GM18502 (cell line): ENCODE measurements around the gene ZFP36L2.

Source experiments
- ATAC-seq: cut with Tn5 transposase; IDR thresholded peaks from one replicate; pipeline ENCODE4 v1.9.1; 2021; ENCODE audit warnings: mild to moderate bottlenecking; ENCODE audit not compliant: unreplicated experiment, poor library complexity

ZFP36L2 gene, protein sequence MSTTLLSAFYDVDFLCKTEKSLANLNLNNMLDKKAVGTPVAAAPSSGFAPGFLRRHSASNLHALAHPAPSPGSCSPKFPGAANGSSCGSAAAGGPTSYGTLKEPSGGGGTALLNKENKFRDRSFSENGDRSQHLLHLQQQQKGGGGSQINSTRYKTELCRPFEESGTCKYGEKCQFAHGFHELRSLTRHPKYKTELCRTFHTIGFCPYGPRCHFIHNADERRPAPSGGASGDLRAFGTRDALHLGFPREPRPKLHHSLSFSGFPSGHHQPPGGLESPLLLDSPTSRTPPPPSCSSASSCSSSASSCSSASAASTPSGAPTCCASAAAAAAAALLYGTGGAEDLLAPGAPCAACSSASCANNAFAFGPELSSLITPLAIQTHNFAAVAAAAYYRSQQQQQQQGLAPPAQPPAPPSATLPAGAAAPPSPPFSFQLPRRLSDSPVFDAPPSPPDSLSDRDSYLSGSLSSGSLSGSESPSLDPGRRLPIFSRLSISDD

DNA sequence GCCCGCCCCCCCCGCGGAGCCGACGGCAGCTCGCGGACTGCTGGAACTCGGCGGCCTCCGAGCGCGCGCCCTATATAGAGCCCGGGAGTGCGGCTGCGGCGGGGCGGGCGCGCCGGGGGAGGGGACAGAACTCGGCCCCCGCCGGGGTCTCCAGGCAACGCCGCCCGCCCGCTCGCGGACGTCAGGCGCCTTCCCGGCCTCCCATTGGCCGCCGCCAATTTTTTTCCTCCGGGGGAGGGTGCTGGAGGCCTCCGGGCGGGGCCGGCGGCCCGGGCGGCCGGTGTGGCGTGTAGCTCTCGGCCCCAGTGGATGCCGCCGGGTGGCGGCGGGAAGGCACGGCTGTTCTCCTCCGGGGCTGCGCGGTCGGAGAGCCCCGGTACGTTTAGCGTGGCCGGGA is at the start of gene ZFP36L2:
Gene ZFP36L2, minus strand, starts transcription at position 49 of the 397 bp plus-strand sequence. CDS start 291 bp downstream, outside the sequence.
- ATAC-seq: peak; percentile 60

DNA sequence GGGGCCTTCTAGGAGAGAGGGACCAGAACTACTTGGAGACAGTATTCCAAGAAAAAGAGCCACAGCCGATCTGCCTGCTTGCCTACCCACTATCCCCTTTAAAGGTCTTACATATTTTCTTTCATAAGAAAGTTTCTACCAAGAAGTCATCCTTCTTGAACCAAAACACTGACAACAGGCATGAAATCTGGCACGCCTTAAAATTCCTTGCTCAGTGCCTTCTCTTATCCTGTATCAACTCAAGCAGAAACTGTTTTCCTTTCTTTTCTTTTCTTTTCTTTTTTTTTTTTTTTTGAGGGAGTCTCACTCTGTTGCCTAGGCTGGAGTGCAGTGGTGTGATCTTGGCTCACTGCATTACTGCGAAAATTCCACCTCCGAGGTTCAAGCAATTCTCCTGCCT is 48.3 kb upstream of the ZFP36L2 start:
- ATAC-seq: no peak

DNA sequence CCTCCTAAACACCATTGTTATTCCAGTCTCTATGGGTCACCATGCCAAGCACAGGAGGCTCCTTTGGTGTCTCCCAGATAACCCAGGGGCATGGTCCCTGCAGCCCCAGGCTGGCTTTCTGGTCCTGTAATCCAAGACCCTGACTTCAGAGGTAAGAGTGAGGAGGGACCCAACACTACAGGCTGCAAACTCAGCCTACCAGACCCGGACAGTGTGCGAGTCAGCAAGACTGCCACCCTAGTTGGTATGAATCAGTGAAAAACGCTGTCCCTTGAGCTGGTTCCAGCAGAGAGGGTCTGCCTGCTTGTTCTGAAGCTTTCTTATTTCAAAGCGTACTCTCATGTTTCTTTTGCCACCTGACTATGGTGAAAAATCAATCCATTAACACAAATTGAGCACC is 47.6 kb upstream of the ZFP36L2 start:
- ATAC-seq: no peak

DNA sequence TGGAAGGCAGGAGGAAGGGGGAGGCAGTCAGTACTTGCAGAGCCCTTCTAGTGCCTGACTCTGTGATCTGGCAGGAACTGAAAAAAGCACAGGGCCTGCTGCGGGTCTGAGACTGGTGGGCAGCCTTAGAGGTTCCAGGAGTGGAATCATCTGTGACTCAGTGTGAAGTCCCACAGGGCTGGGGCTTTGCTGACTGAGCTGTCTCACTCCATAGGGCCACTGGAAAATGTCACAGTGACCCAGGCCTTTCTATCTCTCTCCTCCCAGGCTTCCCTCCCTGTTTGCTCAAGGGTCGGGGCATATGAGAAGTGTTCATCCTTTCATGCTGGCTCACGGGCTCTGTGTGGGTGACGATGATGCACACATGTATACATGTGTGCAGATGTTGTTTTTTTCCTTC is 47.1 kb upstream of the ZFP36L2 start:
- ATAC-seq: peak; percentile 54

DNA sequence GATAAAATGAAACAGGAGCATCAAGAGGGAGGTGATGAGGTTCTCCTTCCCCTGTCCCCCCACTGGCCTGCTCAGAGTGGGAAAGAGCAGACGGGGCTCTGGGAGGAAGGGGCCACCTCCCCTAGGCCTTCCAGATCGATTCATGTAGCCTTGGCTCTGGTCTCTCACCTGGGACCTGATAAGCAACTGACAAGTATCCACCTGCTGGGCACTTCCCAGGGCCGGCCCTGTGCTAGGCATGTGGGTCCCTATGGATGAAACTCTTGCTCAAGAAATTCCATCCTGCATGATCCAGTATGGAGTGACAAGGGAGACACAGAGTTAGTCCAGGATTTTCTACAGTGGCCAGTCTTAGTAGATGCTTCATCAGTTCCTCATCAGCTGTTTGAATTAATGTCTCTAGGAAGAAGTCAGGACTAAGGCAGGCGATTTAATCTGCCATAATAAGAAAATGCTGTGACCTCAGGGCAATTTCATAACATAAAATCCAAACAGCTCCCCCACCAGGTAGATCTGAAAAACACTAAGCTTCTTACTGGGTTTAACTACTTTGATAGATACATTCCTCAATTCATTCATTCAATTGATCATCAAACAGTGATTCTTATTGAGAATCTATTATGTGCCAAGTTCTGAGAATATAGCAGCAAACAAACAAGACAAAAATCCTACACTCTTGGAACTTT is 44.7 kb upstream of the ZFP36L2 start:
- ATAC-seq: no peak

DNA sequence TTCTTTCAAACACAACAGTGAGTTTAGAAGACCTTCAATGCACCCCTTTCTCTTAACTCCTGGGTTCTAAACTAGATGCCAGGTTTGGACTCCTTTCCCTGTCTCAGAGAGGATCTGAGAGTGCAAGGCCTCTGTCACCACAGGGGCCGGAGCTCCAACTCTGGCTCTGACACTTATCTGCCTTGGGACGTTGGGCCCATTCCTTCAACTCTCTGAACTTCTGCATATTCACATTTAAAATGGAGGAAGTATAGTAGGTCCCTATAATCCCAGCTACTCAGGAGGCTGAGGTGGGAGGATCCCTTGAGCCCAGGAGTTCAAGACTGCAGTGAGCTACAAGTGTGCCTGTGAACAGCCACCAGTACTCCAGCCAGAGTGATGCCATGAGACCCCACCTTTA is 44.1 kb upstream of the ZFP36L2 start:
- no peak for ATAC-seq

DNA sequence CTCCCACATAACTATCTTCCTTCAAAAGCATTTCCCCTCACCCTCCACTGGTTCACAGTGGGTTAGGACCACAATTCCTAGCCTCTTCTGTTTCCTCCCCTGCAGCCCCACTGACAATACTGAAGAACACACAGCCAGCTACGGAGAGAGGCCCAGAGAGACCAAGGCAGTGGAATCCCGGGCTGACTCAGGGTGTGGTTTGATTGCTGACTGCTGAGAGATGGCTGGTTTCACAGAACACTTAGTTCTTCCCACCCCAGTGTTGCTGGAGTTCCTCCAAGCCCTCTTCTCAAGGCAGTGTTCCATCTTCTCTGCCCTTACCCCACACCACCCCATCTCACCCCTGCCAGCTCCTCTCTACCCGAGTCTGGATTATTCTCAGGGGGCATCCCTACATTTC is 43.3 kb upstream of the ZFP36L2 start:
- ATAC-seq: no peak

DNA sequence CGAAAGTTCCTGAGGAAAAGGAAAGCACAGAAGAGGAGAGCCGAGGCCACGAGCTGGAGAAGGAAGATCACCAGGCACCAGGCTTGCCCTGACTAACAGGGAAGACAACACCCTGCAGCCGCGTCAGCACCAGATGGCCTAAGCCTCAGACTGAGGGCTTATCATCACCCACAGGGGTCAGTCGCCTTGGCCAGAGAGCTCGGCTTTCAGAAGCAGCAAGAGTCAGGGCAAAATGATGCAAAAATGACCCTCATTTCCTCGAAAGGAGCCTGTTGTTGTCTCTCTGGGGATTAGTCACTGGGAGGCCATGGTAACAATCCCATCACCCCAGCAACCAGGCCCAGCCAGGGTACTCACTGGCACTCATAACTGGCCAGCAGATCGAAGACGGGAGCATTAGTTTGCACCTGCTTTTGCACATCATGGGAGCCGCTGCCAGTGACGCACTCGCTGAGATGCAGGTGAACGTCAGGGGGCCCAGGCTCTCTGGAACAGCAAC is 42.7 kb upstream of the ZFP36L2 start:
- ATAC-seq: no peak

DNA sequence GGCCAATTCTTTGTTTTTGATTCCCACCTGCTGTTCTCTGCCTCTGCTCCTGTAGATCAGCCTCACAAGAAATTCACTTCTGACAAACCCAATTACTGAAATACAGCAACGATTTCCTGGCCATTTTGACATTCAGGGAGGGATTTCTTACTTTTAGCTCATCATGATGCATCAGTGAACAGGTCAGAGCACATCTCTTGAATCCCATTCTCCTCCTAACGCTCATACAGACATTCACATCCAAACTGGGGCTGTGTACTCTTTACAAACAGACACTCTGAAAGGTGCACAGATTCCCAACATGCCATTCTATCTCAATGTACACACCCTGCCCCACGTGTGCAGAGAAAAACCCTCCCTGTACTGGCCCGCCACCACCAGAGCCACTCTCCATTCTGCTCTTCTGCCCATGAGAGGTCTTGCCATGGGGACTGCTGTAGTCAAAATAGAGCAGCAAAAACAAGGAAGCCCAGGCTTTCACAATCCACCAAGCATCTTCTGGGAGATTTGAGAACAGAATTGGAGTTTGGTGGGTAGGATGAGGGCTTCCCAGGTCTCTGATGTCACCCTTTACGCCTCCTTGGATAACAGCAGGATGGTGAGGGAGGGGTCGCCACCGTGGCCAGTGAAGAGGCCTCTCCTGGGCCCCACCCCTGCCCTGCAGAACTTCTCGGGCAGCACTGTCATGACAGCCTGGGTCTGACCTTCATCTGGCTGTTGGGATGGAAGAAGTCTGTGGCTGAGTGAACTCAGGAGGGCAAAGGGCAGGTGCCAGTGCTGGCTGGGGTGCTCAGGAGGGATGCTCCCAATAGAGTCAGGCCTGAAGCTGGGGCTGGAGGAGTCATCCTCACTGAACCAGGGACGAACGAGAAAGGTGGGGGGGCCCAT is 41.9 kb upstream of the ZFP36L2 start:
- ATAC-seq: no peak

DNA sequence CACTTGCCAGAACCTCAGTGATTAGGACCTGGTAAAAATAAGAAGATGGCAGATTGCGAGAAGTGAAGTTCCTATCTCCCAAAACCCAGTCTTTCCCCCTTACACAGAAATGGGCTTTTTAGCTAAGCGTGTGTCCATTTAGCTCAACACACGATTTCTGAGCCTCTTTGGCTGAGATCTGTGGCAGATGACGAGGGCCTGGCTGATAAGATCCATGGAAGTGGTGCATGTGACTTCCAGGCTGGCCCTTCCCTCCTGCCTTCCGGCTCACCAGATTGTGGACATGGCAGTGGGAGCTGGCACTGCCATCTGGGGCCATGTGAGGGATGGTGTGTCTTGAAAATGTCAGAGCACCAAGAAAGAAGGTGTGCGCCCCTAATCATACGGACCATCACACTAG is 41.0 kb upstream of the ZFP36L2 start:
- ATAC-seq: no peak

DNA sequence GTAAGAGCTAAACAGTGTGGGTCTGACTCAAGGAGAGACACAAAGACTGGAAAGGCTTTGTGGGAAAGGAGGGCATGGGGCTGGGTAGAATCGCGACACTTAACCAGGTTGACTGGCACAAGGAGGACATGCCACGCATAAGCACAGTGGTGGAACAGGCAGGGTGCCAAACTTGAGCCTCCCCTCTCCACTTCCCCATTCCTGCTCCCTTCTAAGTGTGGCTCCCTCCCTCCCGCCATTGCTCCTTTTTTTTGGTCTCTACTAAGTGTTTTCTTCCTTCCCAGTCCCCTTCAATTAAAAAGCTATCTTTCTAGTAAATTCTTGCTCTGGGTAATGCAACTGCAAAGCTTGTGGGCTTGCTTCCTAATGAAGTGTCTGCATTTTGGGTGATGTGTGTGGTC is 40.3 kb upstream of the ZFP36L2 start:
- ATAC-seq: no peak

DNA sequence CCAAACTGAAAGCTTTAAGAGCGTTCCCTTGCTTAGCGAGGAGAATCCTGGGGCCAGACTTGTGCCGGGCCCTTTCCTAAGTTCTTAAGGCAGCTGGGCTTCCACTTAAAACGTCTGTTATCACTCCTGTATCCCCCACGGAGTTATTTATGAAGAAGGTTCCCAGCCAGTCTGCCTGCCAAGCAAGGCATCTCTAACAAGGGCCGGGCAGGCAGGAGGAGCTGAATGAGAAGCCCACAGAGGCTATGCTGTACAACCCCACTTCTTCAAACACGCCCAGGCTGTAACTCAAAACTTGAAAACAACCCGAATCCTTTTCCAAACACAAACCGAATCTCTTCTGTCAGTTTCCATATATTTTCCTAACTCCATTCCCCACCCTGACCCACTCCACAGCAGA is 39.0 kb upstream of the ZFP36L2 start:
- no peak for ATAC-seq

DNA sequence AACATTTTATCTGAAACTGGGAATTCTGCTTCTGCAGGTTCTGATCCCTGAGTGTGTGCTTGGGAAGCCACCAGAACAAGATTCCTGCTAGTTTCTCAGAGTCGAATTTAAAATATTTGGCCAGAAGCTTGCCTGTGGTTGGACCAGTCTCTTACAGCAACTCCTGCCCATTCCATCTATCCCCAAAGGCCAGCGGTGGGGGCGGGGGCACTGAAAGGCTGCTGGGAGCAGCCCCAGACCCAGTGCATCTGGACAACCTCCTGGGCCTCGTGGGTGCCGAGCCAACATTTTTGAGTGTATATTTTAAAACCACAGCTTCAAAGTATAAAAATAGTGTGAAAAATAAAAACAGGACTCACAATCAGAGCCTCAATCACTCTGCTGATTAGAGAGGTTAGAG is 38.6 kb upstream of the ZFP36L2 start:
- ATAC-seq: no peak

DNA sequence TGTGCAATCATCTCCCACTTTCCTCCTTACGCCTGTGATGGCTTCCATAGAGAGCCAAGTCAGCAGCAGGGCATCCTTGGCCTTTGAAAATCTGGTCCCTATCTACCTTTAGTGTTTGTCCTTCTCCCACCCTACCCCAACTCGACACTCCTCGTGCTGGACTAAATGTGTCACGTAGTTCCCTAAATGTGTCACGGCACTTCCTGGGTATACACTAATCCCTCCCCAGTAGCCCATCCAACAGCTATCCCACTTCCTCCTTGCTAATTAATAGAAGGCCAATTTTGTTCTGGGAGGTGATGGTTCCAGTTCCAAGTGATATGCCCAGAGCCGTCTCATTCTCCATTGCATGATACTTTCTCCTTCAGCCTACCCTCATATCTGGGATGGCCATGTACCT is 36.5 kb upstream of the ZFP36L2 start:
- no peak for ATAC-seq

DNA sequence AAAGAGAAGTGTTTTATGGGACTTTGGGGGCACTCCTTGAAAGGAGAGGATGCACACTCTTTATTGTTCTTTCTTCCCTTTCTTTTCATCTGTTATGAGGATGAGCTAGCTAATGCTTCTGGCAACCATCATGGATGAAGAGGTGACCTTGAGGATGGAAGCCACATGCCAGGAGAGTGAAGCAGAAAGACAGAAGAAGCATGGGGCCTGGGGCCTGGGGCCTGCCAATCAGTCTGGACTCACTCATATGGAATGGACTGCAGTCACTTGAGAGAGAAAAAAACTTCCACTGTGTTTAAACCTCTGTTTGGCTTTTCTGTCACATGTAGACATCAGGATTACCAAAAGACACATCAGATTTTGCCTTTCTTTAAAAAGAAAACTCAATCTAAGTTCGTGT is 35.8 kb upstream of the ZFP36L2 start:
- no peak for ATAC-seq

DNA sequence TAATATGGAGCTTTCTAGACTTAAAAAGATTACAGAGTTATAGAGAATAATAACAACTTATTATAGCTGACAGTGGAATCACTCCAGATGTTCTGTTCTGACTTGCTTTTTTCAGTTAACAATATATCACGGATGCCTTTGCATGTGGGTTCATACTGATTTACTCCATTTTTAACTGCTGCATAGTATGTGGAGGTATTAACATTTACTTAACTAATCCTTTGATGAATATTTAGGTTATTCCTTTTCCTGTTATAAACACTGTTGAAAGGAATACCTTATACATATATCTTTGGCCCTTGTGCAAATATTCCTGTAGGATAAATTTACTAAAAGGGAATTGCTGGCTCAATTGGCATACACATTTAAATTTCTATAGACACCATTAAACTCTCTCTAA is 33.1 kb upstream of the ZFP36L2 start:
- no peak for ATAC-seq

DNA sequence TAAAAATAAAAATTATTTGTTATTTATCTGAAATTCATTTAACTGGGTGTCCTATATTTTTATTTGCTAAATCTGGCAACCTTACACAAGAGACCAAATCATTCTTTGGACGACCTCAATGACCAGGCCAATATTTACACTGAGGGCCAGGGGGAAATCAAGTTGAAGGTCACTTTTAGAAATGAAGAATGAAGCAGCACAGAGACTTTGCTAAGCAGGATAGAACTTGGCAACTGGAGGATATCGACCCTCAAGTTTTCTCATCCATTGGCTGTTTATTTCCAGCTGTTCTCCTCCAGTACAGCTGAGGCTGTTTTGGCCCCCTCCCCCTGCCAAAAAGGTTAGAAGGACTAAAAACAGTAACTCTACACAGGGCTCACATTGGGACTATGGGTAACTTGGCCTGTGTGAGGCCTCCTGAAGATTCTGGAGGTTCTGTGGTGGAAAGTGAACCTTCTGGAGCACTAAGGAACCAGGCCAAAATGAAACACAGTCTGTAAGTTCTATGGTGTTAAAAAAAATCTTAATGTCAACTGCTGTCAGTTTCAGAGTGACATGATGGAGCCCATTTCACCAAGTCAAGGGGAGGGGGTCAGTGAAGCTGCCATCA is 32.2 kb upstream of the ZFP36L2 start:
- no peak for ATAC-seq

DNA sequence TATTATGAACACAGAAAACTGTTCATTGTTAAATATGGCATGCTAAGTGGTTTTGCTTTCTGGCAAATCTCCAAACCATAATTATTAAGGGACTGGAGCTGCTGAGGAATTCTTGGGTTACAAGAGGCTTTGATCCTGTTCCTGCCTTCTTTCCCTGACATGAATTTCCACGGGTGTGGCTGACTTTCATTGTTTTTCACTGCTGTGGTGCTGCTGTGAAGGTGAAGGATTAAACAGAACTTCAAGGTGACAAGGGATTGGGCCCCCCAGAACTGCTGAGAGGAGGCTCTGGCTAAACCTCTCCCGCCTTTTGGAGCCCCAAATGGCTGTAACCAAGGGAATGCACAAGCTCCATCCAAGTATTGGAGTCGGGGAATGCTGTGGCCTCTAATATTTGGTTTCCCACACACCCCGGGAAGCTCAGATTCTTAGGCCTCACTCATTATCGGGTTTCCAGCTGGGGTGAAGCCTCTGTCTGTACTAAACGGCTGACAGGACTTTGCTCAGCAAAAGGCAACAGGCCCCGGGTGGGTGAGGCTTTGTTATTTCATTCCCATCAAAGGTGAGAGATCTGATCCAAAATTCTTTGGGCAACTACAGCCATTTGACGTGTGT is 29.0 kb upstream of the ZFP36L2 start:
- no peak for ATAC-seq

DNA sequence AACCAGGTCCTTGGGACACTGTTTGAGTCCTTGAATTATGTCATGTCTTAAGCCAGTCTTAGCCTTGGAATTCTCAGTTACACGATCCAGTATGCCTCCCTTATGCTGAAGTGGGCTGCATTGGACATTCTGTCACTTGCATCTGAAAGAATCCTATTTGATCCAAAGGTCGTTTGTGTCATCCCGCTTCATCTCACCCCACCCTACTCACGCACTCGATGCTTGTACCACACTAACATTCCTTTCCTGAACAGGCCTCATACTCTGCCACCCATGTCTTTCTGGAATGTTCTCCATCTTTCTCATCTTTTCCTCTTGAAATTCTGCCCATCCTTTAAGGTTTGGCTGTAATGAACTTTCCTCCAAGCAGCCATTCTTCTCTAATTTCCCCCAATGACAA is 27.9 kb upstream of the ZFP36L2 start:
- no peak for ATAC-seq
